DND-41 (cell line): ENCODE data around the gene LRRC52.

Source experiments
- ATAC-seq: fragments of 200-7000 bp; cut with Tn5 transposase; 3 replicates; pipeline ENCODE4 v1.9.1; 2021; ENCODE audit warnings: low read depth; ENCODE audit not compliant: insufficient read depth
- DNase-seq: peaks from one replicate; pipeline ENCODE4 v3.0.0-alpha.2; 2020
- H2AFZ ChIP-seq: 2 replicates; pipeline ENCODE4 v1.6.0; 2012; ENCODE audit warnings: low read depth, low read length
- H3K27ac ChIP-seq: 2 replicates; pipeline ENCODE4 v1.5.1; 2012; ENCODE audit warnings: low read length, inconsistent platforms
- H3K27me3 ChIP-seq: fragments of 200-600 bp; sonication (generic); 2 replicates; pipeline ENCODE4 v1.6.0; 2012; ENCODE audit warnings: low read length, mild to moderate bottlenecking, inconsistent platforms; ENCODE audit not compliant: insufficient read depth, poor library complexity
- H3K36me3 ChIP-seq: 2 replicates; pipeline ENCODE4 v1.5.1; 2012; ENCODE audit warnings: low read length, inconsistent platforms; ENCODE audit not compliant: insufficient read depth
- H3K4me1 ChIP-seq: 2 replicates; pipeline ENCODE4 v1.5.1; 2012; ENCODE audit warnings: mild to moderate bottlenecking, low read length; ENCODE audit not compliant: insufficient read depth
- H3K4me2 ChIP-seq: 2 replicates; pipeline ENCODE4 v1.6.0; 2012; ENCODE audit warnings: mild to moderate bottlenecking, moderate library complexity, low read length, inconsistent platforms; ENCODE audit not compliant: insufficient read depth
- H3K4me3 ChIP-seq, 2 experiments: fragments of 200-600 bp in 1 of 2; shearing (Covaris generic) in 1 of 2; 2 replicates each; pipeline ENCODE4 v1.5.1; 2012 to 2016; ENCODE audit warnings: inconsistent platforms in 2 of 2, low read length in 2 of 2, mild to moderate bottlenecking in 2 of 2, low read depth in 1 of 2, moderate library complexity in 1 of 2
- H3K79me2 ChIP-seq: 2 replicates; pipeline ENCODE4 v1.6.0; 2012; ENCODE audit warnings: low read length, inconsistent platforms; ENCODE audit not compliant: insufficient read depth
- H3K9ac ChIP-seq: 2 replicates; pipeline ENCODE4 v1.6.0; 2012; ENCODE audit warnings: low read depth, mild to moderate bottlenecking, inconsistent platforms, low read length, moderate library complexity
- H3K9me3 ChIP-seq: 2 replicates; pipeline ENCODE4 v1.5.1; 2012; ENCODE audit warnings: low read length, moderate library complexity, mild to moderate bottlenecking, inconsistent platforms; ENCODE audit not compliant: insufficient read depth, severe bottlenecking
- H4K20me1 ChIP-seq: 2 replicates; pipeline ENCODE4 v1.6.0; 2012; ENCODE audit warnings: low read length; ENCODE audit not compliant: insufficient read depth
- EZH2 ChIP-seq: IDR thresholded peaks from 3 replicates; pipeline ENCODE4 v1.6.1; 2012; ENCODE audit warnings: borderline replicate concordance, low read depth, mild to moderate bottlenecking, moderate library complexity, low read length, inconsistent platforms; ENCODE audit not compliant: severe bottlenecking
- TF ChIP-seq, protein P1 (sequence below): IDR thresholded peaks from 2 replicates; pipeline ENCODE4 v1.5.1; 2012; ENCODE audit warnings: borderline replicate concordance, low read length, moderate library complexity, mild to moderate bottlenecking; ENCODE audit not compliant: poor library complexity, severe bottlenecking; ENCODE audit errors: extremely low read depth

Gene LRRC52

GRCh38 chr1:165496501-165496900 lies 47.3 kb upstream of the LRRC52 start:
- Histone ChIP-seq H4K20me1 (no peaks in the 10 kb centered on the region), H3K9me3 (no peaks in the 10 kb centered on the region), H3K9ac (no peak overlapping the region), H3K79me2 (no peaks in the 10 kb centered on the region), H2AFZ (no peak overlapping the region), H3K4me3 (no peak overlapping the region), H3K27me3 (peaks cover 19% of the 10 kb centered on the region), H3K4me1 (no peaks in the 10 kb centered on the region), H3K36me3 (no peaks in the 10 kb centered on the region), H3K27ac (no peak overlapping the region), H3K4me2 (no peak overlapping the region)
- ATAC-seq (no peak), DNase-seq (no peak)
- TF ChIP-seq, protein P1, sequence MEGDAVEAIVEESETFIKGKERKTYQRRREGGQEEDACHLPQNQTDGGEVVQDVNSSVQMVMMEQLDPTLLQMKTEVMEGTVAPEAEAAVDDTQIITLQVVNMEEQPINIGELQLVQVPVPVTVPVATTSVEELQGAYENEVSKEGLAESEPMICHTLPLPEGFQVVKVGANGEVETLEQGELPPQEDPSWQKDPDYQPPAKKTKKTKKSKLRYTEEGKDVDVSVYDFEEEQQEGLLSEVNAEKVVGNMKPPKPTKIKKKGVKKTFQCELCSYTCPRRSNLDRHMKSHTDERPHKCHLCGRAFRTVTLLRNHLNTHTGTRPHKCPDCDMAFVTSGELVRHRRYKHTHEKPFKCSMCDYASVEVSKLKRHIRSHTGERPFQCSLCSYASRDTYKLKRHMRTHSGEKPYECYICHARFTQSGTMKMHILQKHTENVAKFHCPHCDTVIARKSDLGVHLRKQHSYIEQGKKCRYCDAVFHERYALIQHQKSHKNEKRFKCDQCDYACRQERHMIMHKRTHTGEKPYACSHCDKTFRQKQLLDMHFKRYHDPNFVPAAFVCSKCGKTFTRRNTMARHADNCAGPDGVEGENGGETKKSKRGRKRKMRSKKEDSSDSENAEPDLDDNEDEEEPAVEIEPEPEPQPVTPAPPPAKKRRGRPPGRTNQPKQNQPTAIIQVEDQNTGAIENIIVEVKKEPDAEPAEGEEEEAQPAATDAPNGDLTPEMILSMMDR = no peak
- TF ChIP-seq EZH2 = no peak

- Histone ChIP-seq H4K20me1 (no peaks in the 10 kb centered on the region), H3K4me1 (no peaks in the 10 kb centered on the region), H3K79me2 (no peaks in the 10 kb centered on the region), H2AFZ (no peak overlapping the region), H3K4me3 (no peak overlapping the region), H3K27ac (no peak overlapping the region), H3K4me2 (no peak overlapping the region), H3K9ac (no peak overlapping the region), H3K9me3 (no peaks in the 10 kb centered on the region), H3K36me3 (no peaks in the 10 kb centered on the region), H3K27me3 (peaks cover 16% of the 10 kb centered on the region)
- DNase-seq (no peak), ATAC-seq (no peak)
- TF ChIP-seq, protein P1 = no peak
- no peak for TF ChIP-seq EZH2
Observed at GRCh38 chr1:165497069-165498013, 46.5 kb upstream of the LRRC52 start.

DNA sequence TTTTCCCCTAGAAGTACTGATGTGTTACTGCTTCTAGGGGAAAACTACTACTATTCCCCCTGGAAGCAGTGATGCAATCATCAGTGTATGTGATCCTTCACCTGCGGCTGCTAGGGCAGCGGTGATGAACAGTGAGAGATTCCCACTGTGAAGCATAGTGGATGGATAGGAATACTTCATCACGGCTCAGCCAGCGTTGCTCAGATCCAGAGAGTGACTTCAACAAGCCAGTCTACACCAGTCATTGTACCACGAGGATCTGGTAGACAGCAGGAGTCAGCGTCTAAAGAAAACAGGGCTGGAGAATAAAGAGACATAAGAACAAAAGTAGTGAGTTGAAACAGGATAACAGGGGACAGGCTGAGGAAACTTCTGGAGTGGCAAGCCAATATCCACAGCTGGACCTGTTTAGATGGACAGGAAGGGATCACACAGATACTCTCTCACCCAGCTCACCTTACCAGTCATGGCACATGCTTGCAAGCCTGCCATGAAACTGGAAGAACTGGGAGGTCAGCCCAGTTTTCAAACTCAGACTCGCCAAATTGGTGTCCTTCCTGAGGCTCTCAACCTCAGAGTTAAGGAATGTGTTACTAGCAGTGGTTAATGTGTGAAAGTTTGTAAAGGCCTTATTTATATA lies 42.4 kb upstream of the LRRC52 start:
- Histone ChIP-seq H3K4me3 (no peak overlapping the region), H4K20me1 (no peaks in the 10 kb centered on the region), H3K27me3 (peaks cover 8% of the 10 kb centered on the region), H3K79me2 (no peaks in the 10 kb centered on the region), H3K4me1 (no peaks in the 10 kb centered on the region), H3K4me2 (no peak overlapping the region), H2AFZ (no peak overlapping the region), H3K9me3 (no peaks in the 10 kb centered on the region), H3K36me3 (no peaks in the 10 kb centered on the region), H3K27ac (no peak overlapping the region), H3K9ac (no peak overlapping the region)
- ATAC-seq (no peak), DNase-seq (no peak)
- TF ChIP-seq EZH2 = no peak
- TF ChIP-seq, protein P1 = no peak
